ENCODE results near the gene MLLT1. TPM values are rescaled to one million over a fixed set of nuclear protein-coding genes. Genes with fewer than 3 reads are reported as not detected.
A peak's percentile ranks its signal among the peaks of the same experiment; 100 is the strongest.

MLLT1 gene
- total RNA-seq, 1 experiment from 2014 or later, result 54.9 TPM

DNA sequence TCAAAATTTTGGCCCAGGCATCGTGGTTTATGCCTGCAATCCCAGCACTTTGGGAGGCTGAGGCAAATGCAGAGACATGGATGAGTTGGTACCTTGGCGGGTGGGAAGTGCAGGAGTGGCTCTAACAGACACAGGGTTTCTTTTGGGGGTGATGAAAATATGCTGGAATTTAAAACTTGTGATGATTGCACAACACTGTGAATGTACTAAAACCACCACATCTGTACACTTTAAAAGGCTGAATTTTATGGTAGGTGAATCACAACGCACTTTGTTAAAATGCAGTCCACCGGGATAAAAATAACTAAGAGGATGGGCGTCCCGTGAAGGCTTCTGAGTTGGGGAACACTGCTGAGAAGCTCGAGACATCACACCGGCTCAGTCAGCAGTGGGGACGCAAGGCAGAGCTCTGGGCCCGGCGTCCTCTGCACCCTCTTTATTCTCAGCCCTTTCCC, 47.1 kb downstream of the MLLT1 start:
- H3K23ac ChIP-seq (ENCODE audit: insufficient read length, low read depth, low read length), result no peak overlapping the region
- Mint-ChIP-seq H3K9me3 (no peaks in the 10 kb centered on the region; a peak in 1 of 5 replicates), H3K4me1 (peaks cover 25 to 35% of the 10 kb centered on the region in 2 experiments), H3K4me3 (no peak overlapping the region), H3K27ac (peak overlapping the region in 2 of 3 experiments; percentile 11 to 85; a peak in 2 of 7 replicates), H3K27me3 (ENCODE audit: low read depth) (no peaks in the 10 kb centered on the region; the same call in 1 of the 2 replicates), H3K36me3 (ENCODE audit: insufficient read depth in 1 of 3, low read depth in 3 of 3) (peaks cover 9 to 13% (median 13%) of the 10 kb centered on the region in 3 experiments)
- H3K27ac ChIP-seq (ENCODE audit: insufficient read length, low read depth, low read length), result no peak overlapping the region
- no peak overlapping the region for H2BK5ac ChIP-seq (ENCODE audit: insufficient read length, low read length)
- WGBS (ENCODE audit: extremely low coverage, insufficient read length, low lambda C conversion rate), result no CpG with 5 or more reads among the region's 11 CpGs
- no peaks in the 10 kb centered on the region for H3K9me3 ChIP-seq (ENCODE audit: control insufficient read depth, low read depth, low read length)
- no peak overlapping the region for H3K56ac ChIP-seq (ENCODE audit: insufficient read length, low read depth, low read length)
- TF ChIP-seq, protein P1, sequence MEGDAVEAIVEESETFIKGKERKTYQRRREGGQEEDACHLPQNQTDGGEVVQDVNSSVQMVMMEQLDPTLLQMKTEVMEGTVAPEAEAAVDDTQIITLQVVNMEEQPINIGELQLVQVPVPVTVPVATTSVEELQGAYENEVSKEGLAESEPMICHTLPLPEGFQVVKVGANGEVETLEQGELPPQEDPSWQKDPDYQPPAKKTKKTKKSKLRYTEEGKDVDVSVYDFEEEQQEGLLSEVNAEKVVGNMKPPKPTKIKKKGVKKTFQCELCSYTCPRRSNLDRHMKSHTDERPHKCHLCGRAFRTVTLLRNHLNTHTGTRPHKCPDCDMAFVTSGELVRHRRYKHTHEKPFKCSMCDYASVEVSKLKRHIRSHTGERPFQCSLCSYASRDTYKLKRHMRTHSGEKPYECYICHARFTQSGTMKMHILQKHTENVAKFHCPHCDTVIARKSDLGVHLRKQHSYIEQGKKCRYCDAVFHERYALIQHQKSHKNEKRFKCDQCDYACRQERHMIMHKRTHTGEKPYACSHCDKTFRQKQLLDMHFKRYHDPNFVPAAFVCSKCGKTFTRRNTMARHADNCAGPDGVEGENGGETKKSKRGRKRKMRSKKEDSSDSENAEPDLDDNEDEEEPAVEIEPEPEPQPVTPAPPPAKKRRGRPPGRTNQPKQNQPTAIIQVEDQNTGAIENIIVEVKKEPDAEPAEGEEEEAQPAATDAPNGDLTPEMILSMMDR (conservative IDR thresholded peaks at IDR 0.05), result no peak
- no peaks in the 10 kb centered on the region for H3K4me1 ChIP-seq (ENCODE audit: insufficient read depth, low read length)
- no peak overlapping the region for H3K14ac ChIP-seq (ENCODE audit: insufficient read depth, low read length)
- no peak for DNase-seq
- no peak overlapping the region for H3K4ac ChIP-seq (ENCODE audit: low read depth, low read length)
- H3K79me2 ChIP-seq (ENCODE audit: insufficient read depth, low read length), result peaks cover 3% of the 10 kb centered on the region; the same call in 1 of the 2 replicates
- H2BK120ac ChIP-seq (ENCODE audit: low read depth, low read length, poor library complexity, severe bottlenecking), result no peak overlapping the region
- H2AFZ ChIP-seq (ENCODE audit: low read length), result no peak overlapping the region
- no peak overlapping the region for H4K5ac ChIP-seq (ENCODE audit: insufficient read length, low read depth, low read length)
- no peaks in the 10 kb centered on the region for H3K23me2 ChIP-seq (ENCODE audit: insufficient read length, low read depth, low read length, poor library complexity, severe bottlenecking)
- H2BK12ac ChIP-seq (ENCODE audit: insufficient read length, low read depth, low read length), result no peak overlapping the region
- H3T11ph ChIP-seq (ENCODE audit: low read length), result no peak overlapping the region
- H2BK15ac ChIP-seq (ENCODE audit: low read depth, low read length), result no peak overlapping the region
- no peaks in the 10 kb centered on the region for H4K20me1 ChIP-seq (ENCODE audit: control insufficient read depth, insufficient read depth, insufficient read length)
- no peak overlapping the region for H3K18ac ChIP-seq (ENCODE audit: insufficient read length, low read depth, low read length)
- H3K9ac ChIP-seq (ENCODE audit: extremely low read depth, insufficient read length, low read length), result no peak overlapping the region
- H4K8ac ChIP-seq (replicated peaks; ENCODE audit: insufficient read length, low read depth, low read length), result no peak overlapping the region
- H3K4me2 ChIP-seq (ENCODE audit: insufficient read depth, insufficient read length, low read length), result no peak overlapping the region
- no peak overlapping the region for H4K91ac ChIP-seq (ENCODE audit: insufficient read length, low read depth, low read length)
- H3K27me3 ChIP-seq (ENCODE audit: insufficient read depth, low read length), result no peaks in the 10 kb centered on the region
- H2AK5ac ChIP-seq (ENCODE audit: insufficient read length, low read length), result no peak overlapping the region
- no peak overlapping the region for H2BK20ac ChIP-seq (ENCODE audit: low read depth, low read length, poor library complexity, severe bottlenecking)
- peaks cover 2% of the 10 kb centered on the region for H3K79me1 ChIP-seq (ENCODE audit: insufficient read depth, low read depth, low read length, poor library complexity, severe bottlenecking)
